Smooth muscle cell (in vitro differentiated cells): ENCODE measurements around the gene COPG2. TPM values are rescaled to one million over a fixed set of nuclear protein-coding genes. Genes with fewer than 3 reads are reported as not detected.
A peak's percentile ranks its signal among the peaks of the same experiment; 100 is the strongest.

Source experiments
- DNase-seq: peaks from one replicate; lab custom pipeline; 2025; ENCODE audit not compliant: unreplicated experiment; lab: John Stamatoyannopoulos, UW
- H2AFZ ChIP-seq: fragments of 200-600 bp; sonication (generic); 2 replicates; pipeline ENCODE4 v1.6.0; 2016; ENCODE audit warnings: antibody characterized with exemption, low read depth, mild to moderate bottlenecking
- H3F3A ChIP-seq: fragments of 200-600 bp; sonication (generic); 2 replicates; pipeline ENCODE4 v1.6.0; 2017; ENCODE audit warnings: antibody characterized with exemption, low read depth
- H3K27ac ChIP-seq: fragments of 200-600 bp; sonication (generic); 2 replicates; pipeline ENCODE4 v1.5.1; 2016; ENCODE audit warnings: low read depth, mild to moderate bottlenecking
- H3K27me3 ChIP-seq: fragments of 200-600 bp; sonication (generic); 2 replicates; pipeline ENCODE4 v1.6.1; 2016; ENCODE audit warnings: low read depth, mild to moderate bottlenecking
- H3K36me3 ChIP-seq: fragments of 200-600 bp; sonication (generic); 2 replicates; pipeline ENCODE4 v1.5.1; 2016; ENCODE audit warnings: low read depth
- H3K4me1 ChIP-seq: fragments of 200-600 bp; sonication (generic); 2 replicates; pipeline ENCODE4 v1.5.1; 2016; ENCODE audit warnings: low read depth
- H3K4me2 ChIP-seq: fragments of 200-600 bp; sonication (generic); 2 replicates; pipeline ENCODE4 v1.6.0; 2016; ENCODE audit warnings: mild to moderate bottlenecking
- H3K4me3 ChIP-seq: fragments of 200-600 bp; sonication (generic); 2 replicates; pipeline ENCODE4 v1.5.1; 2016; ENCODE audit warnings: mild to moderate bottlenecking
- H3K79me2 ChIP-seq: fragments of 200-600 bp; sonication (generic); 2 replicates; pipeline ENCODE4 v1.6.0; 2016; ENCODE audit warnings: low read depth, mild to moderate bottlenecking
- H3K9ac ChIP-seq: fragments of 200-600 bp; sonication (generic); 2 replicates; pipeline ENCODE4 v1.6.0; 2016; ENCODE audit warnings: low read depth
- H3K9me3 ChIP-seq: fragments of 200-600 bp; sonication (generic); replicated peaks from 2 replicates; pipeline ENCODE4 v1.5.1; 2016; ENCODE audit warnings: low read depth
- H4K20me1 ChIP-seq: fragments of 200-600 bp; sonication (generic); 2 replicates; pipeline ENCODE4 v1.6.0; 2016; ENCODE audit warnings: low read depth
- CTCF ChIP-seq: fragments of 200-600 bp; sonication (generic); IDR thresholded peaks from 2 replicates; pipeline ENCODE4 v1.5.1; 2017; ENCODE audit warnings: borderline replicate concordance, mild to moderate bottlenecking, antibody characterized with exemption; ENCODE audit not compliant: insufficient read depth, poor library complexity, severe bottlenecking
- WGBS: methylation state at CpG from one replicate; pipeline ENCODE4 v1.1.7; 2016; ENCODE audit warnings: low lambda C conversion rate; 5-methylcytosine and 5-hydroxymethylcytosine counted together
- polyA plus RNA-seq: library from polyadenylated mRNA; unstranded; fragments of >200 nt; fragmentation: Nextera tagmentation; extraction: Ambion mirVana; gene quantifications from 2 replicates; pipeline ENCODE4 v1.2.1, GENCODE V29; 2016
- total RNA-seq: library from RNA; depleted of rRNA; stranded (reverse); fragments of >200 nt; gene quantifications from 2 replicates; pipeline ENCODE4 v1.2.3, GENCODE V29; 2014

Gene COPG2
- total and polyA plus RNA-seq, 2 experiments from 2014 or later: 5.6 to 39.8 TPM

- WGBS: 18% methylated on average over 2 of the region's 2 CpGs
- H3K4me2 ChIP-seq: peak overlapping the region; percentile 82
- peak overlapping the region; percentile 58 for H3K27ac ChIP-seq
- TF ChIP-seq CTCF: no peak
- H3K9me3 ChIP-seq: no peaks in the 10 kb centered on the region
- peaks cover 20% of the 10 kb centered on the region for H3K4me1 ChIP-seq
- no peak for DNase-seq
- no peak overlapping the region for H3K9ac ChIP-seq
- no peak overlapping the region for H2AFZ ChIP-seq
- H3K4me3 ChIP-seq: peak overlapping the region; percentile 64
- H3K27me3 ChIP-seq: no peaks in the 10 kb centered on the region
- H3F3A ChIP-seq: peaks cover 10% of the 10 kb centered on the region
- H4K20me1 ChIP-seq: peaks cover 65% of the 10 kb centered on the region
- peaks cover 58% of the 10 kb centered on the region for H3K79me2 ChIP-seq
- H3K36me3 ChIP-seq: no peaks in the 10 kb centered on the region
Observed at GRCh38 chr7:130494431-130494858, 174.1 kb downstream of the COPG2 start.

GRCh38 chr7:130493275-130493873, 175.2 kb downstream of the COPG2 start:
- no peaks in the 10 kb centered on the region for H3K36me3 ChIP-seq
- peak overlapping the region; percentile 44 for H3K9ac ChIP-seq
- peak overlapping the region; percentile 64 for H3K4me3 ChIP-seq
- peaks cover 57% of the 10 kb centered on the region for H4K20me1 ChIP-seq
- no peak for TF ChIP-seq CTCF
- peak overlapping the region; percentile 82 for H3K4me2 ChIP-seq
- 33% methylated on average over 13 of the region's 13 CpGs for WGBS
- no peak overlapping the region for H2AFZ ChIP-seq
- DNase-seq: no peak
- no peaks in the 10 kb centered on the region for H3K9me3 ChIP-seq
- H3K79me2 ChIP-seq: peaks cover 58% of the 10 kb centered on the region
- peaks cover 28% of the 10 kb centered on the region for H3K4me1 ChIP-seq
- H3K27ac ChIP-seq: peak overlapping the region; percentile 58
- H3K27me3 ChIP-seq: no peaks in the 10 kb centered on the region
- peaks cover 12% of the 10 kb centered on the region for H3F3A ChIP-seq

GRCh38 chr7:130492523-130493274, 175.8 kb downstream of the COPG2 start:
- no peaks in the 10 kb centered on the region for H3K27me3 ChIP-seq
- no peak for DNase-seq
- WGBS: 51% methylated on average over 50 of the region's 50 CpGs
- peaks cover 12% of the 10 kb centered on the region for H3F3A ChIP-seq
- peak overlapping the region; percentile 82 for H3K4me2 ChIP-seq
- H2AFZ ChIP-seq: no peak overlapping the region
- no peaks in the 10 kb centered on the region for H3K9me3 ChIP-seq
- H3K79me2 ChIP-seq: peaks cover 55% of the 10 kb centered on the region
- peaks cover 28% of the 10 kb centered on the region for H3K4me1 ChIP-seq
- H3K4me3 ChIP-seq: peak overlapping the region; percentile 64
- peaks cover 51% of the 10 kb centered on the region for H4K20me1 ChIP-seq
- no peak for TF ChIP-seq CTCF
- H3K27ac ChIP-seq: peak overlapping the region; percentile 23
- H3K36me3 ChIP-seq: no peaks in the 10 kb centered on the region
- H3K9ac ChIP-seq: peak overlapping the region; percentile 44
